Activated CD8-positive, alpha-beta T cell treated with anti-CD3 and anti-CD28 coated beads for 36 hours (primary cell): ENCODE measurements around the gene DPYD. TPM values are rescaled to one million over a fixed set of nuclear protein-coding genes. Genes with fewer than 3 reads are reported as not detected.

ENCODE experiments used
- ATAC-seq: fragments of 200-7000 bp; cut with Tn5 transposase; one replicate; pipeline ENCODE4 v1.10.0; 2021; ENCODE audit warnings: mild to moderate bottlenecking, moderate library complexity
- CTCF ChIA-PET: fragments of 350-600 bp; sonication (Branson Sonifier 250); formaldehyde crosslinking; loops from one replicate; lab custom pipeline; 2021; ENCODE audit warnings: antibody characterized with exemption; lab: Charles Lee
- POLR2A ChIA-PET: fragments of 350-600 bp; sonication (Branson Sonifier 250); formaldehyde crosslinking; loops from one replicate; lab custom pipeline; 2021; ENCODE audit warnings: antibody characterized with exemption; lab: Charles Lee
- DNase-seq: peaks from one replicate; pipeline ENCODE4 v3.0.0-alpha.2; 2020
- H3K27ac Mint-ChIP-seq: one replicate; pipeline ENCODE4 v1.8.0; 2021; ENCODE audit warnings: mild to moderate bottlenecking, mixed read lengths
- H3K27me3 Mint-ChIP-seq: one replicate; pipeline ENCODE4 v1.8.0; 2021; ENCODE audit warnings: mixed read lengths
- H3K36me3 Mint-ChIP-seq: one replicate; pipeline ENCODE4 v1.8.0; 2021; ENCODE audit warnings: low read depth, mixed read lengths
- H3K4me1 Mint-ChIP-seq: one replicate; pipeline ENCODE4 v1.8.0; 2021; ENCODE audit warnings: low read depth, mixed read lengths
- H3K4me3 Mint-ChIP-seq: one replicate; pipeline ENCODE4 v1.8.0; 2021; ENCODE audit warnings: mild to moderate bottlenecking, moderate library complexity, mixed read lengths
- H3K9me3 Mint-ChIP-seq: one replicate; pipeline ENCODE4 v1.8.0; 2021; ENCODE audit warnings: mixed read lengths
- intact Hi-C: fragments of 100-400 bp; cut with micrococcal nuclease; formaldehyde crosslinking; loops from one replicate; pipeline ENCODE4 v1.10.0; 2022
- total RNA-seq, 2 experiments: library from RNA; stranded (reverse); gene quantifications; one replicate each; pipeline ENCODE4 v1.2.3, GENCODE V29; 2021
- TF ChIP-seq, protein P1 (sequence below): fragments of 200-600 bp; IDR thresholded peaks from one replicate; pipeline ENCODE4 v1.8.0; 2022; ENCODE audit warnings: antibody characterized with exemption, mild to moderate bottlenecking

DPYD gene
- total RNA-seq, 2 experiments from 2014 or later = 10.7 to 10.8 TPM

DNA sequence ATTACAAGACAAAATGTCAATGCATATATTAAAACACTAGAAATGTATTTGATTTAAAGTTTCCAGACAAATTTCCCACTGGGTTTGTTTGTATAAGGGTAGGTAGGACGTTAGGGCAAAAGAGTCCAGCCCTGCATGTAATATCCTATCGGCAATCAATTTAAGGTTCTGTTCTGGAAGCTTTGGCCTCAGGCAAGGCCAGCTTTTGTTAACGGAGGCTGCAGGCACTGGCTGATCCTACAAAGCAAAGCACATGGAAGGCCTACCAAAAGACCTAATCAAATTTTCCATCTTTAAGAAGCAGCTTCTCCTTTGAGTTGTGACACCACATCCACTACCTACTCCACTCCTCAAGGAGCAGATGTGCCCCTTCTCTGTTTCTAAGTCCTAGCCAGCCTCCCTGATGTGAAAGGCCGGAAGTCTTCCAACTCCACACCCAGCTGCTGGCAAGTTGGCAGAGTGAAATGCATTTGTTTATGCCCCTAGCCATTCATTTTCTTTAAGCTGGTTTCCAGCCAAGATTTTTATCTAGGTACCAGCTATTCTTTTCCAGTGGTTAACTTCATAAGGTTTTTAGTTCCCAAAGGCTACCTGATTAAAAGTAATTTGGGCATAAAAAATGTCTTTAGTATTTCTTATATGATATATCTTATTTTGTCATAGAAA, 746.7 kb downstream of the DPYD start:
- Mint-ChIP-seq H3K4me1 (no peaks in the 10 kb centered on the region), H3K4me3 (no peak overlapping the region), H3K36me3 (peaks cover 2% of the 10 kb centered on the region), H3K27ac (no peak overlapping the region), H3K9me3 (no peaks in the 10 kb centered on the region), H3K27me3 (no peaks in the 10 kb centered on the region)
- no peak for ATAC-seq
- DNase-seq = no peak
- intact Hi-C loops = no loop called here
- ChIA-PET CTCF (interaction anchor here (1.3 kb wide), 1 partner anchor 9 kb away, joined by 3 read pairs; no protein-coding TSS in a partner anchor), POLR2A (no interaction called here)
- TF ChIP-seq, protein P1, sequence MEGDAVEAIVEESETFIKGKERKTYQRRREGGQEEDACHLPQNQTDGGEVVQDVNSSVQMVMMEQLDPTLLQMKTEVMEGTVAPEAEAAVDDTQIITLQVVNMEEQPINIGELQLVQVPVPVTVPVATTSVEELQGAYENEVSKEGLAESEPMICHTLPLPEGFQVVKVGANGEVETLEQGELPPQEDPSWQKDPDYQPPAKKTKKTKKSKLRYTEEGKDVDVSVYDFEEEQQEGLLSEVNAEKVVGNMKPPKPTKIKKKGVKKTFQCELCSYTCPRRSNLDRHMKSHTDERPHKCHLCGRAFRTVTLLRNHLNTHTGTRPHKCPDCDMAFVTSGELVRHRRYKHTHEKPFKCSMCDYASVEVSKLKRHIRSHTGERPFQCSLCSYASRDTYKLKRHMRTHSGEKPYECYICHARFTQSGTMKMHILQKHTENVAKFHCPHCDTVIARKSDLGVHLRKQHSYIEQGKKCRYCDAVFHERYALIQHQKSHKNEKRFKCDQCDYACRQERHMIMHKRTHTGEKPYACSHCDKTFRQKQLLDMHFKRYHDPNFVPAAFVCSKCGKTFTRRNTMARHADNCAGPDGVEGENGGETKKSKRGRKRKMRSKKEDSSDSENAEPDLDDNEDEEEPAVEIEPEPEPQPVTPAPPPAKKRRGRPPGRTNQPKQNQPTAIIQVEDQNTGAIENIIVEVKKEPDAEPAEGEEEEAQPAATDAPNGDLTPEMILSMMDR = no peak

DNA sequence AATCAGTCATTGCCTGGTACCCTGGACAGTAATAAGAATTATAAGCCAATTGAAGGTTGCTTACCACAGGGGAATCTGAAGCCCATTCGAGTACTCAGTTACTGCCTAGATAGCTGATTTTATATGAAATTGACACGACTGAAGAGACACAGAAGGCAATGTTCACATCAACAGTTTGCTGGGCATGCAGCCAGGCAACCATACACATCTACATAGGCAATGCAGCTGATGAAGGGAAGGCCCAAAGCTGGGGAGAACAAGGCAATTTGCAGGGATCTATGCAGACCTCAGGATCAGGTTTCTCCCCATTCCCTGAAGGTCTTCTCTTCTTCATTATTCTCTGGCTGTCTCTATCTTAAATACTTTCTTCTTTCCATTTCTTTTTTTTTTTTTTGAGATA, 750.5 kb downstream of the DPYD start:
- Mint-ChIP-seq H3K9me3 (no peaks in the 10 kb centered on the region), H3K4me3 (no peak overlapping the region), H3K4me1 (no peaks in the 10 kb centered on the region), H3K27me3 (no peaks in the 10 kb centered on the region), H3K36me3 (peaks cover 4% of the 10 kb centered on the region), H3K27ac (no peak overlapping the region)
- ATAC-seq = no peak
- TF ChIP-seq, protein P1 = no peak
- ChIA-PET CTCF (no interaction called here), POLR2A (no interaction called here)
- DNase-seq = no peak
- intact Hi-C loops = no loop called here

DNA sequence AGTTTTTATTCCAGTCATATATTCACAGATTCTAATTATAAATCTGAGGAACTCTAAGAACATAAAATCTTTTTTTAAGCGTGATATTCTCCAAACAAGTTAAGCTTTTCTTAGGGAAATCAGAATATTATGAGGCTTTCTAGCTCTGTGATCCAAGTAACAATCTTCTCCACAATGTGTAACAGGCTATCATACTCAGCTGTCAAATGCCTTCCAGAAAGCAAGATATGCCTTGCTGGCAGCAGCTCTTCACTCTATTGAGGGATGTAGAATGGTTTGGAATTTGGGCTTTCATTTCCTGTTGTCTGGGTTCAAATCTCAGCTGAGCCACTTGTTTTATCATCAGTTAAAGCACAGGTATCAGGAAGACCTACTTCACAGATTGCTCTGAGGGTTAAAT, 752.8 kb downstream of the DPYD start:
- CTCF ChIA-PET = no interaction called here
- TF ChIP-seq, protein P1 = no peak
- H3K4me3 Mint-ChIP-seq = no peak overlapping the region
- H3K36me3 Mint-ChIP-seq = peaks cover 18% of the 10 kb centered on the region
- no peaks in the 10 kb centered on the region for H3K4me1 Mint-ChIP-seq
- peaks cover 9% of the 10 kb centered on the region for H3K9me3 Mint-ChIP-seq
- no peak for ATAC-seq
- no peak for DNase-seq
- no peak overlapping the region for H3K27ac Mint-ChIP-seq
- intact Hi-C loops = no loop called here
- POLR2A ChIA-PET = no interaction called here
- no peaks in the 10 kb centered on the region for H3K27me3 Mint-ChIP-seq

DNA sequence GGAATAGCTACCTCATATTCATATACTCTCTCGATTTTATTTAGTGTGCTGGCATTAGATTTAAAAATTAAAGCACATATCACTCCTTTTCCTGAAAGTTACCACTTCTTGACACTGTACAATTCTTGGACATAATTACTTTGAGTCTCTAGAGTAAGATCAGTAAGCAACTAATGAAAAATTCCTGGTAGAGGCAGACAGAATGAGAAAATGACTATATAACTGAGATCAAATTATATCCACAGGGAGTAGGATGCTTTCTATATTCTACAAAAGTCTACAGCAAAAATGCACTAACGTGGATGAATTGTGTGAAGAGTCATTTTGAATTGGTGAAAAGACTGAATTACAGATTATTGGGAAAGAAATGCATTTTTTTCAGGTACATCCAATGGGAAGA, 753.6 kb downstream of the DPYD start:
- Mint-ChIP-seq H3K36me3 (peaks cover 18% of the 10 kb centered on the region), H3K9me3 (peaks cover 9% of the 10 kb centered on the region), H3K27me3 (no peaks in the 10 kb centered on the region), H3K4me1 (no peaks in the 10 kb centered on the region), H3K4me3 (no peak overlapping the region), H3K27ac (no peak overlapping the region)
- POLR2A ChIA-PET = no interaction called here
- DNase-seq (no peak), ATAC-seq (no peak)
- CTCF ChIA-PET = no interaction called here
- intact Hi-C loops = no loop called here
- TF ChIP-seq, protein P1 = no peak

DNA sequence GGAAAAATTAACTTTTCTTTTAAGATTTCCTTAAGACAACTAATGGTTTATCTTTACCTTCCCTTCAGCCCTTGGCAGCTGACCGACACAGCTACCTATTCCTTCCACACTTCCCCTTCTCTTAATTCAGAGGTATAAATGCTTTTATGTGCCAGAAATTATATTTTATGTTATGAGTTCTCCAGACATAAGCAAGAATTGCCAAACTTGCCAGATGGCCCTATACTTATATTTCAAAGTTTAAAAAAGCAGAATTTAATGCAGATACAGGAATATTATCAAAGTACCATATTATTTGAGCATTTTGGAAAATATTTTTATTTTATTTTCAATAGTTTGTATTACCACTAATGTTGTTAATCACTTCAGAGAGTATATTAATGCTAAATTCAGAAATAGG, 754.2 kb downstream of the DPYD start:
- intact Hi-C loops = no loop called here
- no peak for DNase-seq
- Mint-ChIP-seq H3K9me3 (peaks cover 9% of the 10 kb centered on the region), H3K36me3 (peaks cover 18% of the 10 kb centered on the region), H3K4me1 (no peaks in the 10 kb centered on the region), H3K4me3 (no peak overlapping the region), H3K27me3 (no peaks in the 10 kb centered on the region), H3K27ac (no peak overlapping the region)
- ATAC-seq = no peak
- POLR2A ChIA-PET = no interaction called here
- CTCF ChIA-PET = no interaction called here
- TF ChIP-seq, protein P1 = no peak
